Mesenchymal stem cell (in vitro differentiated cells and primary cell): ENCODE measurements around the gene WDR64.

Source experiments
- DNase-seq: peaks from one replicate; pipeline ENCODE4 v3.0.0-alpha.2; 2013
- H2AFZ ChIP-seq: one replicate; pipeline ENCODE4 v1.6.1; 2013; ENCODE audit warnings: low read depth, mild to moderate bottlenecking, control low read depth, inconsistent platforms, low read length, moderate library complexity
- H2AK5ac ChIP-seq: 2 replicates; pipeline ENCODE4 v1.6.1; 2013; ENCODE audit warnings: low read length, moderate library complexity, mild to moderate bottlenecking, inconsistent platforms; ENCODE audit not compliant: severe bottlenecking
- H2BK120ac ChIP-seq: one replicate; pipeline ENCODE4 v1.6.1; 2013; ENCODE audit warnings: low read depth, mild to moderate bottlenecking, inconsistent platforms, low read length, moderate library complexity
- H2BK12ac ChIP-seq, 2 experiments: one replicate each; pipeline ENCODE4 v1.6.1; 2013; ENCODE audit warnings: inconsistent platforms in 2 of 2, low read length in 2 of 2, mild to moderate bottlenecking in 2 of 2, moderate library complexity in 2 of 2, control low read depth in 1 of 2
- H2BK15ac ChIP-seq: one replicate; pipeline ENCODE4 v1.6.1; 2013; ENCODE audit warnings: mild to moderate bottlenecking, low read depth, inconsistent platforms; ENCODE audit not compliant: poor library complexity, severe bottlenecking
- H2BK5ac ChIP-seq: 2 replicates; pipeline ENCODE4 v1.6.1; 2013; ENCODE audit warnings: low read depth, mild to moderate bottlenecking, low read length, control low read depth, inconsistent platforms; ENCODE audit not compliant: poor library complexity, severe bottlenecking
- H3K14ac ChIP-seq, 2 experiments: one replicate each; pipeline ENCODE4 v1.6.1; 2013; ENCODE audit warnings: inconsistent platforms in 2 of 2, low read length in 2 of 2, control low read depth in 1 of 2, mild to moderate bottlenecking in 1 of 2, moderate library complexity in 1 of 2
- H3K18ac ChIP-seq, 2 experiments: one replicate each; pipeline ENCODE4 v1.6.1; 2013; ENCODE audit warnings: inconsistent platforms in 2 of 2, low read length in 2 of 2, control low read depth in 1 of 2, low read depth in 1 of 2, mild to moderate bottlenecking in 1 of 2
- H3K23ac ChIP-seq, 2 experiments: one replicate each; pipeline ENCODE4 v1.6.1; 2013; ENCODE audit warnings: inconsistent platforms in 2 of 2, low read length in 2 of 2, mild to moderate bottlenecking in 2 of 2, moderate library complexity in 2 of 2, control low read depth in 1 of 2
- H3K27ac ChIP-seq: 2 replicates; pipeline ENCODE4 v1.5.1; 2013; ENCODE audit warnings: mild to moderate bottlenecking, moderate library complexity, low read length, control low read depth, inconsistent platforms; ENCODE audit not compliant: poor library complexity, severe bottlenecking
- H3K27me3 ChIP-seq, 2 experiments: 2 replicates each; pipeline versions ENCODE4 v1.6.1 to v1.7.0; 2013; ENCODE audit warnings: low read length in 2 of 2, mild to moderate bottlenecking in 2 of 2, moderate library complexity in 2 of 2, control low read depth in 1 of 2, inconsistent platforms in 1 of 2; ENCODE audit not compliant: control insufficient read depth in 1 of 2, insufficient read depth in 1 of 2
- H3K36me3 ChIP-seq, 2 experiments: 2 replicates each; pipeline versions ENCODE4 v1.6.1 to v1.7.0; 2013; ENCODE audit warnings: low read length in 2 of 2, control low read depth in 1 of 2, inconsistent platforms in 1 of 2, low read depth in 1 of 2, mild to moderate bottlenecking in 1 of 2; ENCODE audit not compliant: insufficient read depth in 2 of 2, control insufficient read depth in 1 of 2
- H3K4ac ChIP-seq, 2 experiments: one replicate each; pipeline ENCODE4 v1.6.1; 2013; ENCODE audit warnings: inconsistent platforms in 2 of 2, low read length in 2 of 2, mild to moderate bottlenecking in 2 of 2, moderate library complexity in 2 of 2, control low read depth in 1 of 2, low read depth in 1 of 2
- H3K4me1 ChIP-seq: 2 replicates; pipeline ENCODE4 v1.6.1; 2013; ENCODE audit warnings: low read depth, low read length, control low read depth; ENCODE audit not compliant: control insufficient read depth, insufficient read depth
- H3K4me2 ChIP-seq: 2 replicates; pipeline ENCODE4 v1.6.1; 2013; ENCODE audit warnings: low read length, mild to moderate bottlenecking, inconsistent platforms; ENCODE audit not compliant: poor library complexity, severe bottlenecking
- H3K4me3 ChIP-seq, 2 experiments: 2 replicates each; pipeline versions ENCODE4 v1.5.1 to v1.7.0; 2013; ENCODE audit warnings: low read length in 2 of 2, mild to moderate bottlenecking in 2 of 2, control low read depth in 1 of 2, low read depth in 1 of 2; ENCODE audit not compliant: insufficient read depth in 1 of 2
- H3K79me1 ChIP-seq: replicated peaks from 2 replicates; pipeline ENCODE4 v1.6.1; 2013; ENCODE audit warnings: mild to moderate bottlenecking, control low read depth, low read length, inconsistent platforms; ENCODE audit not compliant: poor library complexity, severe bottlenecking
- H3K9ac ChIP-seq: 2 replicates; pipeline ENCODE4 v1.7.0; 2013; ENCODE audit warnings: mild to moderate bottlenecking, low read length, moderate library complexity
- H3K9me3 ChIP-seq: 2 replicates; pipeline ENCODE4 v1.7.0; 2013; ENCODE audit warnings: mild to moderate bottlenecking, low read length; ENCODE audit not compliant: control insufficient read depth
- H4K8ac ChIP-seq: one replicate; pipeline ENCODE4 v1.6.1; 2013; ENCODE audit warnings: inconsistent platforms, mild to moderate bottlenecking, low read length, moderate library complexity
- H4K91ac ChIP-seq: one replicate; pipeline ENCODE4 v1.6.1; 2013; ENCODE audit warnings: mild to moderate bottlenecking, low read length, inconsistent platforms
- WGBS: methylation state at CpG from one replicate; pipeline ENCODE4 v1.1.7; 2013; ENCODE audit warnings: mixed read lengths; 5-methylcytosine and 5-hydroxymethylcytosine counted together

WDR64 gene

DNA sequence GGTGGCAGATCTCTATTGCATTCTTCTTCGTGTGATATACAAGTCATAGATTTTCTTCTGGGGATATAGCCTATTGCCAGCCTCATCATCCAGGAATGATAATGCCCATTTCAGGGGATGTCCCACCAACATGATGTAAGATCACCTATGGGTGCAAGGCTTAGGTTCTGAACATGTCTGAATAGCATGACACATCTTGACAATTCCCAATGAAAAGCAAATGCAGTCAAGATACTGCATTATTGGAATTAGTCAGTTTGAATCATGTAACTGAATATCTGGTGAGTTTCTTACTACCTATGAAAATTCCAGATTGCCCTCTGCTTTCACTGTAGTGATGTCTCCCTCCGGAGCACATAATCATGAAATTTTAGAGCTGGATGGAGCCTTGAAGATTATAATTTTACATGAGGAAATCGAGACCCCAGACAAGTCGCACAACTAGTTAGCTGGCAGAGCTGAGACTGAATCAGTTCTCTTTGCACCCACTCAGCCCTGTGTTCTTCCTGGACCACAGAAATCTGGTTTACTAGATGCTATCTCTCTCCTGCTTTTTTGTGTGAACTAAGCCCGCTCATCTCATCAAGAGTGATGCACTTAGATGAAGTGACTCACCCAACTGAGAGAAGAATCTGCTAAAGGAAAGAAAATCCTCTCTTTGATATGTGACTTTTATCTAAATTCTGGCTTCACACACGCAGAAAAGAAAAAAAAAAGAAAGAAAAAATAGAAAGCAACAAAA, 65.0 kb downstream of the WDR64 start:
- H3K4me2 ChIP-seq, result no peak overlapping the region

DNA sequence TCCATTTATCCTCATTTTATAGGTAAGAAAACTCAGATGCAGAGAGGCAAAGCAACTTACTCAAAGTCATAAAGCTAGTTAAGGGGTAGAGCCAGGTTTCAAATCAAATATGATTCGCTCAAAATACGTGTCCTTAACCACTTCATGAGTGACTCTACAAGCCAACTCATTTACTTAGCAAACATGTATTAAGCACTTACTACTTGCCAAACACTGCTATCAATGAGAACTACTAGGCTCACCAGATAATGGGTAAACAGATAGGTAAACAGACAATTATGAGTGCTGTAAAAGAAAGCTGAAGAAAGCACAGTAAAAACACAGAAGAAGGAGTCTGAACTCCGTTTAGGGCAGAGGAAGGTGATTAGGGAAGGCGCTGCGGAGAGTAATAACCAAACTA, 65.9 kb downstream of the WDR64 start:
- peaks cover 5% of the 10 kb centered on the region for H3K9me3 ChIP-seq
- no peak overlapping the region for H3K4me3 ChIP-seq
- H3K14ac ChIP-seq, result no peak overlapping the region
- 83% methylated on average over 5 of the region's 5 CpGs for WGBS
- no peak overlapping the region for H3K18ac ChIP-seq
- H2BK12ac ChIP-seq, result no peak overlapping the region
- H4K91ac ChIP-seq, result no peak overlapping the region
- no peak overlapping the region for H3K4me2 ChIP-seq
- H3K27me3 ChIP-seq, result no peaks in the 10 kb centered on the region
- no peak overlapping the region for H4K8ac ChIP-seq
- H3K4ac ChIP-seq, result no peak overlapping the region
- no peak overlapping the region for H2AFZ ChIP-seq
- no peak overlapping the region for H3K23ac ChIP-seq
- no peak overlapping the region for H2BK15ac ChIP-seq
- DNase-seq, result no peak
- no peak overlapping the region for H2BK120ac ChIP-seq
- H3K79me1 ChIP-seq, result no peaks in the 10 kb centered on the region
- no peak overlapping the region for H3K27ac ChIP-seq
- no peaks in the 10 kb centered on the region for H3K4me1 ChIP-seq
- H2BK5ac ChIP-seq, result no peak overlapping the region
- no peaks in the 10 kb centered on the region for H3K36me3 ChIP-seq
- H3K9ac ChIP-seq, result no peak overlapping the region
- H2AK5ac ChIP-seq, result no peak overlapping the region

More for the DNA sequence above, 65.0 kb downstream of the WDR64 start:
- Histone ChIP-seq H3K79me1 (no peaks in the 10 kb centered on the region), H3K4ac (no peak overlapping the region), H2BK15ac (no peak overlapping the region), H4K8ac (no peak overlapping the region), H2AK5ac (no peak overlapping the region), H2BK5ac (no peak overlapping the region), H3K18ac (no peak overlapping the region), H3K9ac (no peak overlapping the region), H3K27me3 (no peaks in the 10 kb centered on the region), H2BK120ac (no peak overlapping the region), H4K91ac (no peak overlapping the region), H3K27ac (no peak overlapping the region), H3K23ac (no peak overlapping the region), H3K36me3 (no peaks in the 10 kb centered on the region), H3K14ac (no peak overlapping the region), H3K9me3 (peaks cover 5% of the 10 kb centered on the region), H2BK12ac (no peak overlapping the region), H3K4me1 (no peaks in the 10 kb centered on the region), H2AFZ (no peak overlapping the region), H3K4me3 (no peak overlapping the region)
- WGBS, result 85% methylated on average over 4 of the region's 6 CpGs
- no peak for DNase-seq

DNA sequence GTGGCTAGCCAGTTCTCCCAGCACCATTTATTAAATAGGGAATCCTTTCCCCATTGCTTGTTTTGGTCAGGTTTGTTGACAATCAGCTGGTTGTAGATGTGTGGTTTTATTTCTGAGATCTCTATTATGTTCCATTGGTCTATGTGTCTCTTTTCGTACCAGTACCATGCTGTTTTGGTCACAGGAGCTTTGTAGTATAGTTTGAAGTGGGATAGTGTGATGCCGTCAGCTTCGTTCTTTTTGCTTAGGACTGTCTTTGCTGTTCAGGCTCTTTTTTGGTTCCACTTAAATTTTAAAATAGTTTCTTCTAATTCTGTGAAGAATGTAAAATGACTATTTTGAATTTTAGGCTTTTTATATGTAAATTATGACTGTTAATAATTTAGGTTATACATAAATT, 68.9 kb downstream of the WDR64 start:
- no peaks in the 10 kb centered on the region for H3K36me3 ChIP-seq
- H3K4me2 ChIP-seq, result no peak overlapping the region
- 56% methylated on average over 2 of the region's 3 CpGs for WGBS
- no peaks in the 10 kb centered on the region for H3K27me3 ChIP-seq
- no peaks in the 10 kb centered on the region for H3K4me1 ChIP-seq
- H3K18ac ChIP-seq, result no peak overlapping the region
- no peak overlapping the region for H2AK5ac ChIP-seq
- H2AFZ ChIP-seq, result no peak overlapping the region
- no peak overlapping the region for H3K9ac ChIP-seq
- H4K91ac ChIP-seq, result no peak overlapping the region
- no peak overlapping the region for H2BK15ac ChIP-seq
- H3K23ac ChIP-seq, result no peak overlapping the region
- no peak overlapping the region for H3K4me3 ChIP-seq
- H3K14ac ChIP-seq, result no peak overlapping the region
- no peak overlapping the region for H2BK5ac ChIP-seq
- peaks cover 5% of the 10 kb centered on the region for H3K9me3 ChIP-seq
- no peak overlapping the region for H2BK120ac ChIP-seq
- no peaks in the 10 kb centered on the region for H3K79me1 ChIP-seq
- H4K8ac ChIP-seq, result no peak overlapping the region
- H3K27ac ChIP-seq, result no peak overlapping the region
- no peak overlapping the region for H3K4ac ChIP-seq
- H2BK12ac ChIP-seq, result no peak overlapping the region
- DNase-seq, result no peak

DNA sequence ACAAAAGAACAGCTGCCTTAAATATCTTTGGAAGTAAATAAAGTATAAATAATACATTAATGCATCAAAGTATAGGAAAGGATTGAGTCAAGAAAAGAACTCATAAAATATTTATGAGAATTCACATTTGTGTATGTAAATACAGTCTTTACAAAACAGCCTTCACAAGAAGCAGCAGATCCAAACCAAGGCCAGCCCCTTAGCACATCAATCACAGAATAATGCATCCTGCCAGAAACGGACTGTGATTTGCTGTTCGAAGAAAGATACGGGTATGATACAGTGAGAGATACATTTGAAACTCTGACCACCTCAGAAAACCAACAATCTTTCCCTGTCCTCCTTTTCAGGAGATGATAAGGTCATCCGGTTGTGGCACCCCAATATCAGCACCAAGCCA, 70.9 kb downstream of the WDR64 start:
- no peak for DNase-seq
- no peak overlapping the region for H3K4me3 ChIP-seq

More for the DNA sequence above, 70.9 kb downstream of the WDR64 start:
- Histone ChIP-seq H2BK5ac (no peak overlapping the region), H3K4me1 (no peaks in the 10 kb centered on the region), H4K91ac (no peak overlapping the region), H3K14ac (no peak overlapping the region), H3K9me3 (peaks cover 5% of the 10 kb centered on the region), H2BK15ac (no peak overlapping the region), H2BK120ac (no peak overlapping the region), H3K18ac (no peak overlapping the region), H2AFZ (no peak overlapping the region), H4K8ac (no peak overlapping the region), H3K4ac (no peak overlapping the region), H3K27ac (no peak overlapping the region), H3K36me3 (no peaks in the 10 kb centered on the region), H3K4me2 (no peak overlapping the region), H3K9ac (no peak overlapping the region), H3K23ac (no peak overlapping the region), H3K27me3 (no peaks in the 10 kb centered on the region), H2BK12ac (no peak overlapping the region), H3K79me1 (no peaks in the 10 kb centered on the region), H2AK5ac (no peak overlapping the region)
- WGBS, result 87% methylated on average over 4 of the region's 4 CpGs
